Natural killer cell (primary cell): ENCODE results near the gene ZDHHC11. TPM values are rescaled to one million over a fixed set of nuclear protein-coding genes. Genes with fewer than 3 reads are reported as not detected.
A peak's percentile ranks its signal among the peaks of the same experiment; 100 is the strongest.

Experiments
- ATAC-seq, 3 donors: fragments of 150-1000 bp in 2 of 3; fragments of 200-7000 bp in 1 of 3; cut with Tn5 transposase; 1 replicate in 1 of 3; 2 replicates in 2 of 3; pipeline ENCODE4 v1.10.0; 2021; ENCODE audit warnings: mild to moderate bottlenecking in 2 of 3, moderate library complexity in 2 of 3
- DNase-seq, 2 donors: peaks; one replicate each; pipeline versions ENCODE4 v3.0.0 to v3.0.0-alpha.2; 2013 to 2021; ENCODE audit warnings: mixed read lengths in 1 of 2
- H3K27ac ChIP-seq: one replicate; pipeline ENCODE4 v1.5.1; 2013; ENCODE audit warnings: mild to moderate bottlenecking, low read length
- H3K27me3 ChIP-seq: one replicate; pipeline ENCODE4 v1.6.1; 2013; ENCODE audit warnings: low read length; ENCODE audit not compliant: control insufficient read depth, insufficient read depth
- H3K36me3 ChIP-seq: one replicate; pipeline ENCODE4 v1.6.1; 2013; ENCODE audit warnings: low read length; ENCODE audit not compliant: control insufficient read depth, insufficient read depth
- H3K4me1 ChIP-seq: one replicate; pipeline ENCODE4 v1.6.1; 2013; ENCODE audit warnings: low read length; ENCODE audit not compliant: control insufficient read depth, insufficient read depth
- H3K4me3 ChIP-seq: one replicate; pipeline ENCODE4 v1.5.1; 2013; ENCODE audit warnings: low read length
- H3K9me3 ChIP-seq: one replicate; pipeline ENCODE4 v1.6.1; 2013; ENCODE audit warnings: low read length; ENCODE audit not compliant: control insufficient read depth, insufficient read depth
- H3K27ac Mint-ChIP-seq, 2 donors: one replicate each; pipeline ENCODE4 v1.8.0; 2022; ENCODE audit warnings: mild to moderate bottlenecking in 2 of 2, mixed read lengths in 2 of 2, moderate library complexity in 1 of 2
- H3K27me3 Mint-ChIP-seq, 2 donors: one replicate each; pipeline ENCODE4 v1.8.0; 2022; ENCODE audit warnings: low read depth in 2 of 2, mixed read lengths in 2 of 2
- H3K36me3 Mint-ChIP-seq: one replicate; pipeline ENCODE4 v1.8.0; 2022; ENCODE audit warnings: mixed read lengths
- H3K4me1 Mint-ChIP-seq, 2 donors: one replicate each; pipeline ENCODE4 v1.8.0; 2022; ENCODE audit warnings: mixed read lengths in 2 of 2
- H3K4me3 Mint-ChIP-seq: one replicate; pipeline ENCODE4 v1.8.0; 2022; ENCODE audit warnings: mild to moderate bottlenecking, moderate library complexity, mixed read lengths
- H3K9me3 Mint-ChIP-seq, 2 donors: one replicate each; pipeline ENCODE4 v1.8.0; 2022; ENCODE audit warnings: mixed read lengths in 2 of 2
- WGBS: methylation state at CpG from one replicate; pipeline ENCODE4 v1.1.7; 2013; ENCODE audit warnings: missing lambda C conversion rate; ENCODE audit not compliant: insufficient coverage; 5-methylcytosine and 5-hydroxymethylcytosine counted together
- intact Hi-C: fragments of 100-400 bp; cut with micrococcal nuclease; formaldehyde crosslinking; loops from one replicate; pipeline ENCODE4 v1.14.2; 2022
- total RNA-seq, 4 donors: library from RNA; stranded (reverse); fragments of 120-200 nt in 1 of 4; gene quantifications; one replicate each; pipeline versions ENCODE4 v1.2.3 to v1.2.4, GENCODE V29; 2013 to 2022
- TF ChIP-seq, protein P1 (sequence below): fragments of 200-600 bp; IDR thresholded peaks from one replicate; pipeline ENCODE4 v1.8.0; 2022; ENCODE audit warnings: antibody characterized with exemption

Gene ZDHHC11
- total RNA-seq, 3 donors from 2014 or later (not counting 1 experiment from before 2014, with no cell fraction given): 2.2 to 7.0 (median 5.0) TPM

DNA sequence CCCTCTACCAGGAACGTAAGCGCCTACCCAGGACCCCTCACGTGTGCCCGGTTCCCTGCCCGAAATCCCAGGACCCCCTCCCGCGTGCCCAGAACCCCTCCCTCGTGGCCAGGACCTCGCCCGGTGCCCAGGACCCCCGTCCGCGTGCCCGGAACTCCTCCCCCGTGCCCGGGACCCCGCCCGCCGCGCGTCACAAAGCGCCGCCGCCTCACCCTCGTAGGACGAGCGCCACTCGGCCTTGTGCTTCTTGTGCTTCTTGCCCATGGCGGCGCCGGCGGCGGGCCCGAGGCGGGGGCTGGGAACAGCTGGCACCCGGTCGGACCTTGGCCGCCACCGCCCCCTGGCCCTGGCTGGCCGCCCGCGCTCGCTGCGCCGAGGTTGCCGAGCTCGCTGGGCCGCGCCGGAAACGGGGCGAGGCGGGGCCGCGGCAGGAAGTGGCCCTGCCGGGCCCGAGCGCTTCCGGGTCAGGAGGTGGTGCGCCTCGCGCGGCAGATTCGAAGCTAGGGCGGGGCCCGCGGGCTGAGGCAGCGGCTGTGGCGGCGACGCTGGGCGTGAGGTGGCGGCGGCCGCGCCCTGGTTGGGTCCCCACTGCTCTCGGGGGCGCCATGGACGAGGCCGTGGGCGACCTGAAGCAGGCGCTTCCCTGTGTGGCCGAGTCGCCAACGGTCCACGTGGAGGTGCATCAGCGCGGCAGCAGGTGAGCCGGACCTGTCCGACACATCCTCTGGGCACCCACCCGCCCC, 41.8 kb upstream of the ZDHHC11 start, which contains the start of the genes BRD9 and TRIP13:
TSS of gene BRD9 (minus strand) at position 408 of the 743 bp plus-strand sequence. CDS start at position 264, 144 bp downstream.
TSS of gene TRIP13 (plus strand) at position 491 of the 743 bp plus-strand sequence. CDS start at position 606, 115 bp downstream.
- WGBS: under 1% methylated on average over 91 of the region's 91 CpGs
- Histone ChIP-seq H3K9me3 (no peaks in the 10 kb centered on the region), H3K4me3 (peak within 1 kb of the TSS; percentile 72), H3K27ac (peak within 1 kb of the TSS; percentile 51), H3K4me1 (peaks cover 23% of the 10 kb centered on the region), H3K27me3 (no peaks in the 10 kb centered on the region), H3K36me3 (peaks cover 22% of the 10 kb centered on the region)
- H3K9me3 Mint-ChIP-seq: no peaks in the 10 kb centered on the region
- peaks cover 13% of the 10 kb centered on the region for H3K36me3 Mint-ChIP-seq
- ATAC-seq (peak; percentile 93 to 98 (median 96)), DNase-seq (peak; percentile 80 to 93)
- H3K27me3 Mint-ChIP-seq: no peaks in the 10 kb centered on the region
- H3K4me3 Mint-ChIP-seq: peak within 1 kb of the TSS; percentile 83
- peaks cover 8 to 12% of the 10 kb centered on the region in 2 donors for H3K4me1 Mint-ChIP-seq
- intact Hi-C loops: no loop called here
- TF ChIP-seq, protein P1, sequence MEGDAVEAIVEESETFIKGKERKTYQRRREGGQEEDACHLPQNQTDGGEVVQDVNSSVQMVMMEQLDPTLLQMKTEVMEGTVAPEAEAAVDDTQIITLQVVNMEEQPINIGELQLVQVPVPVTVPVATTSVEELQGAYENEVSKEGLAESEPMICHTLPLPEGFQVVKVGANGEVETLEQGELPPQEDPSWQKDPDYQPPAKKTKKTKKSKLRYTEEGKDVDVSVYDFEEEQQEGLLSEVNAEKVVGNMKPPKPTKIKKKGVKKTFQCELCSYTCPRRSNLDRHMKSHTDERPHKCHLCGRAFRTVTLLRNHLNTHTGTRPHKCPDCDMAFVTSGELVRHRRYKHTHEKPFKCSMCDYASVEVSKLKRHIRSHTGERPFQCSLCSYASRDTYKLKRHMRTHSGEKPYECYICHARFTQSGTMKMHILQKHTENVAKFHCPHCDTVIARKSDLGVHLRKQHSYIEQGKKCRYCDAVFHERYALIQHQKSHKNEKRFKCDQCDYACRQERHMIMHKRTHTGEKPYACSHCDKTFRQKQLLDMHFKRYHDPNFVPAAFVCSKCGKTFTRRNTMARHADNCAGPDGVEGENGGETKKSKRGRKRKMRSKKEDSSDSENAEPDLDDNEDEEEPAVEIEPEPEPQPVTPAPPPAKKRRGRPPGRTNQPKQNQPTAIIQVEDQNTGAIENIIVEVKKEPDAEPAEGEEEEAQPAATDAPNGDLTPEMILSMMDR: no peak
- peak within 1 kb of the TSS; percentile 63 to 76 for H3K27ac Mint-ChIP-seq

DNA sequence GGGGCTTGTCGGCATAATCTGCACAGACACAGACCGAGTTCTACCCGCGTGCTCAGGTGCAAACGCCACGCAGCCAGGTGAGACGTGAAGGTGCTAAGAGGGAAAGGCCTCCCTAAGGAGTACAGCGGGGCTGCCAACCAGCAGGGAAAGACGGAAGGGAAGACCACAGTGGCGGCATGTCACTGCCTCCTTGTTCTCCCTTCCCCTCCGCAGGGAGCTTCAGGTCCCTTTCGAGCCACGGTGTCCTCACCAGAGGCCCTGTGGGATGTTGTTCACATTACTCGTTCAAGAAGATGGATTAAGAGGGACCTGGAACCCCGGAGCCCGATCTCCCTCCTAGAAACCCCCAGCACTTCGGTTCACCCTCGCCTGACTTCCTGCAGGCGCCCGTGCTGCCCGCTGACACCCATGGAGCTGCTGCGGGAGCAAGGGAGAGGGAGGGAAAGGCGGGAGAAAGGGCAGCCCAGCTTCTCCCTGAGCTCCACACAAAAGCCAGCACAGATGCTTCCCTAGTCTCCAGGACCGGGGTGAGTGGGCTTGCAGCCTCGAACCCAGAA, 41.1 kb upstream of the ZDHHC11 start:
- ATAC-seq (peak in 1 of 3 donors; percentile 1), DNase-seq (peak in 1 of 2 donors; percentile 39)
- H3K4me3 ChIP-seq: peak overlapping the region; percentile 72
- H3K4me3 Mint-ChIP-seq: peak overlapping the region; percentile 83
- TF ChIP-seq, protein P1: no peak
- H3K9me3 Mint-ChIP-seq: no peaks in the 10 kb centered on the region
- H3K27me3 Mint-ChIP-seq: no peaks in the 10 kb centered on the region
- peaks cover 23% of the 10 kb centered on the region for H3K4me1 ChIP-seq
- H3K36me3 ChIP-seq: peaks cover 29% of the 10 kb centered on the region
- intact Hi-C loops: no loop called here
- H3K9me3 ChIP-seq: no peaks in the 10 kb centered on the region
- H3K27ac ChIP-seq: peak overlapping the region; percentile 51
- H3K4me1 Mint-ChIP-seq: peaks cover 8 to 16% of the 10 kb centered on the region in 2 donors
- H3K36me3 Mint-ChIP-seq: peaks cover 20% of the 10 kb centered on the region
- H3K27me3 ChIP-seq: no peaks in the 10 kb centered on the region
- peak overlapping the region; percentile 63 to 76 for H3K27ac Mint-ChIP-seq
- WGBS: 26% methylated on average over 22 of the region's 25 CpGs

GRCh38 chr5:891117-891836, 40.5 kb upstream of the ZDHHC11 start:
- H3K4me3 Mint-ChIP-seq: peak overlapping the region; percentile 83
- H3K36me3 ChIP-seq: peaks cover 35% of the 10 kb centered on the region
- H3K4me1 ChIP-seq: peaks cover 23% of the 10 kb centered on the region
- H3K36me3 Mint-ChIP-seq: peaks cover 20% of the 10 kb centered on the region
- no peak overlapping the region for H3K27ac ChIP-seq
- H3K9me3 Mint-ChIP-seq: no peaks in the 10 kb centered on the region
- H3K4me3 ChIP-seq: peak overlapping the region; percentile 72
- 90% methylated on average over 34 of the region's 34 CpGs for WGBS
- no peaks in the 10 kb centered on the region for H3K27me3 ChIP-seq
- DNase-seq: no peak
- peak overlapping the region; percentile 63 to 76 for H3K27ac Mint-ChIP-seq
- peaks cover 8 to 16% of the 10 kb centered on the region in 2 donors for H3K4me1 Mint-ChIP-seq
- TF ChIP-seq, protein P1: no peak
- intact Hi-C loops: no loop called here
- H3K27me3 Mint-ChIP-seq: no peaks in the 10 kb centered on the region
- ATAC-seq: no peak
- H3K9me3 ChIP-seq: no peaks in the 10 kb centered on the region
